Glomerular endothelial cell (primary cell): Measurements from ENCODE around the gene INMT. TPM values are rescaled to one million over a fixed set of nuclear protein-coding genes. Genes with fewer than 3 reads are reported as not detected.

Experiments used
- DNase-seq: peaks from one replicate; pipeline ENCODE4 v3.0.0-alpha.2; 2011; ENCODE audit warnings: low read depth, low spot score; ENCODE audit errors: extremely low read depth
- total RNA-seq: library from RNA; depleted of rRNA; stranded (reverse); fragments of >200 nt; gene quantifications from 2 replicates; pipeline ENCODE4 v1.2.3, GENCODE V29; 2015

Gene INMT
- total RNA-seq, 1 donor from 2014 or later: 0.12 TPM

GRCh38 chr7:30750683-30751650 lies 968 bp upstream of the INMT start:
- DNase-seq: no peak

DNA sequence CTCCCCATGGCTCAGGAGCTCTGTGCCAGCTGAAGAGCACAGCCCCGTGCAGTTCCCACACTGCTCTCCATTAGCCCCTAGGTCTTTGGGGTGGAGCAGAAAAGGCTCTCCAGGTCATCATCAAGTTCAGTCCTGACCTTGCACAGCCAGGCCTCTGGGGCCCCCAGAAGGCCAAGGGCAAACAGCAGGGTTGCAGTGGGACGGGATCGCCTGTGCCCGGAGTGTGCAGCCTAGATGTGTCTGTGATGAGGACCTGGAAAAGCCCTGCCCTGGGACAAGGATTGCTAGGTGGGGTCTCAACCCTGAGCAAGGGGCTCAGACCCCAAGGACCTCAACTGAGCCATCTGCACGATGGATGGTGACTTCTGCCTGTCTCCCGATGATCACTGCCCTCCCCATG lies 549 bp downstream of the INMT start:
- DNase-seq: no peak

GRCh38 chr7:30752979-30753378 lies 1.0 kb downstream of the INMT start:
- DNase-seq: no peak

GRCh38 chr7:30754315-30754877 lies 2.5 kb downstream of the INMT start:
- DNase-seq: no peak

- DNase-seq: no peak
Observed at GRCh38 chr7:30755384-30756154, 3.6 kb downstream of the INMT start.

- DNase-seq: no peak
Observed at GRCh38 chr7:30757342-30757692, 5.4 kb downstream of the INMT start.

DNA sequence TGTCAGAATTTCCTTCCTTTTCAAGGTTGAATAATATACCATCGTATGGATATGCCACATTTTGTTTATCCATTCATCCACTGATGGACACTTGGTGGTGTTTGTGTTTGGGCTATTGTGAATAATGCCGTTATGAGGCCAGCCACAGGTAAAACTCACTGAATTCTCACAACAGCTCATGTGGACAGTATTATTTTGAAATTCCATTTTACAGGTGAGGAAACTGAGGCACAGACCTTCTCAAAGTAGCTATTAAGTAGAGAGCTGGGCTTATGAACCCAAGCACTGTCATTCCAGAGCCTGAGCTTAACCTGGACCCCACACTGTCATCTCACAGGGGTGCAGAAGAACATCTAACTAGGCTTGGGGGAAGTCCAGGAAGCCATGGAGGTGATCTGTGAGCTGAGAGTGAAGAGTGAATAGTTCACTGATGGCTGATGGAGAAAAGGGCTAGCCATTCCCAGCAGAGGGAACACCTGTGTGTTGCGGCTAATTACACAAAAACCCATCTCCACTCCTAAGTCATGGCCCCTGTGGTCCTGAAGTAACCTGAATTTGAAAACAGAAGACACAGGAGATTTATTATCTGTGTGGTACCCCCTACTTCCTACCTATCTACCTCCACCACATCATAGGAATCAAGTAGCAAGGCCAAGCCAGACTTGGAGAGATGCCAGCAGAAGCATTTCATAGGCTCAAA lies 8.7 kb downstream of the INMT start:
- no peak for DNase-seq

DNA sequence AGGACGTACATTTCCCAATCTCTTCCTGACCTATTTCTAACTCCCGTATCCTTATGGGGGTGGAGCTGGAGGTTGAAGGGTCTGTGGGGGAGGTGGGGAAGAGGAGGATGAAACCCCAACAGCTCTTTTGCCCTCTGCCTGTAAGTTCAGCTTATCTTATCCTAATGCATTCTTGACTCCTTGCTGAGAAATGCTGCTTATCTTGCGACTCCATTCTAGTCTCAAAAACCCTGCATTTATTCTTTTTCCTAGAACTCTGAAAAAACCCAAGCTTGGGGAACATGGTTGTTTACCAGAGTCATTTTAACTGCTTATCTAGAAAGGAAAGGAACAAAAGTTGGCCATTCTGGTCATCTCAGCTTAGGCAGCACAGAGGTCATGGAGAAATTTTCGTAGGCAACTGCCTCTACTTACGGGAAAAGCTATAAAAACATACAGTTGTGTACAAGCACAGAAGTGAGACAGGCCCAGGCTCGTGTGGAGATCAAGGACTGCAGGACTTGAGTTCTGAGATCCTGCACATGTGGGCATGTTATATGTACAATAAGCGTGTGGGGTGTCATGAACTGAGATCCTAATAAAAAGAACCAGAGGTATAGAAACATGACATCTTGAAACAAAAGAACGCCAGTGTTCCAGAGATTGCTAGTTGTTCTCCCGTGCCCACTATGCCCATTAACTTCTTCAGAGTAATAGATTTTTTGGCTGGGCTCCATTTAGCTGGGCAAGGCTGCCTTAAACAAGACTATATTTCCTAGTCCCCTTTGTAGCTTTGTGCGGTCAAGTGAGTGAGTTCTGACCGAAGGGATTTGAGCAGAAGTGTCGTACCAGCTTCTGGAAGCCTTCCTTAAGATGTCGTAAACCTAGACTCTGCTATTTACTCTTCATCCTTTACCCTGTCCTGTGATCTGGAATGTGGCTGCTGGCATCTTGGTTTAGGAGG lies 9.6 kb downstream of the INMT start:
- DNase-seq: no peak

DNA sequence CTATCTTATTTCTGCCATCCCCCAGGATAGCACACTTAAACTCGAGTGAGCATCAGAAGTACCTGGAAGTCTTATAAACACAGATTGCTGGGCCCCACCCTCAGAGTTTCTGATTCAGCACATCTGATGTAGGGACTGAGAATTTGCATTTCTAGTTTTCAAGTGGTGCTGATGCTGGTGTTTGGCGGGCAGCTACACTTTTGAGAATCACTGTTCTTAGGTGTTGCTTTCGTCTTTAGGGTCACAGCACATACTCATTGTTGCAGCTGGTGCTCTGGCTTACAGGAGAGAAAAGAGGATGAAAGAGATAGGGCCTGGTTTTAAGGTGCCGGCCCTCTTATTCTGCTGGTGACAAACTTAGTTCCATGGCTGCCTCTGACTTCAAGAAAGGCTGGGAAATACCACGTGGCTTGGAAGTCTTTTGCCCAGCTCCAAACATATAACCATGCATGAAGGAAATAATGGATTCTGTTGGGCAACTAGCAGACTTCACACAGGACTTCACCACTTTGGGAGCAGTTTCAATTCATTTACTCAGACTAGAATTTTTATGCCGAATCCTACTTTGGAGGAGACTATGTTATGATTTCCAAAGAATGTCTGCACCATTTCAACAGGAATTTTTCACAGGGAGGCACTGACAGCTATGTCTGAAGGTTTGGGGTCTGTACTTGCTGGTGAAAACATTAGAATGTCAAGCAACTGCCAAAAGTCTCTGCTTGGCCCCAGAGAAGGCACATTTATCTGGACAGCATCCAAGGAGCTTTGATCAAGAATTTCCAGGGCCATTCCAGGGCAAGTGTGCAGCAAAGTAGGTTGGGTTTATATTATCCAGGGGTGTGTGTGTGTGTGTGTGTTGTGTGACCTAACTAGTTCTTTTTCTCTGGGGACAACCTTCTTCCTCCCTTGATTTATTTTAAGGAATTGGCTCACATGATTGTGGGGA lies 12.4 kb downstream of the INMT start:
- no peak for DNase-seq

GRCh38 chr7:30765408-30765807 lies 13.5 kb downstream of the INMT start:
- DNase-seq: no peak

DNA sequence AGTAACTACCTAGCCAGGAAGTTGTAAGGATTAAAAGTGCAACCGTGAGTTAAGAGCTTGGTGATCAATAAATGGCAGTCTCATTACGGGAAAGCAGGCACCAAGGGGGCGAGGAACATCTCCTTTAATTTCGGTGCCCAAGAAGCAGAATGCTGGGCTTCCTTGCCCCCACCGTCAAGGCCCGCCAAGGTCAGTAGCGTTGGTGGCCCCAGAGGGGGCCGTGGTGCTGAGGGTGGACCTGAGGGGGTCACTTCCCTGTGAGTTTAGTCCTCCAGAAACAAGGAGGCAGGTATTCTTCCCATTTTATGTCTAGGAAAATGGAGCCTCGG lies 18.9 kb downstream of the INMT start:
- no peak for DNase-seq

DNA sequence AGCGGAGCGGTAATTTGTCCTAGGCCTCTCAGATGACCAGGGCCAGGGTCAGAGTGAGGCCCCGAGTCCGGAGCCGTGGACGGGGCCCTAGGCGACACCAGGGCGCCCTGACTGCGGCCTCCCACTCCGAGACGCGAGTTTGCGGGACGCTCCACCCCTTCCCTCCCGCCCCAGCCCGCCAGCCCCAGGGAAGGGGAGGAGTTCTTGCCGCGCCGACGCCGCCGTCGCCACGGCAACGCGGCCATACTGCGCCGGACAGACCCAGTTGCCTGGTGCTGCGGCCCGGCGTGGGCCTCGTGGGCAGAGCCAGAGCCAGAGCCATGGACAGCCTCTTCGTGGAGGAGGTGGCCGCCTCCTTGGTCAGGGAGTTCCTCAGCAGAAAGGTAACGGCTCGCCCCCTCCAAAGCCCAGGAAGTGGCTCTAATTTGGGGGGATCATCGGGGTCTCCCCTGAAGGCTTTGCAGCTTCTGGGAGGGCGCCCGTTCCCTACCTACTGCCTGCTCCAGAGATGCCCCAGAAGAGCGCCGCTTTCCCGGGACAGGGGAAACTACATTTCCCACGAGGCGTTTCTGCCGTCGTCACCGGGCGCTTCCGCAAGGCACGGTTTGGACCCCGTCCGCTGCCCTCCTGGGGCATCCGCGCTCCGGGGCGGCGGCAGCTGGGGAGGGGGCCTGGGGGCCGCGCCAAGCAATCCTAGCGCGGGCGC lies 19.4 kb downstream of the INMT start, which contains the start of gene MINDY4:
TSS of gene MINDY4 (plus strand) at position 244 of the 706 bp plus-strand sequence. CDS start at position 321, 77 bp downstream.
- DNase-seq: no peak

DNA sequence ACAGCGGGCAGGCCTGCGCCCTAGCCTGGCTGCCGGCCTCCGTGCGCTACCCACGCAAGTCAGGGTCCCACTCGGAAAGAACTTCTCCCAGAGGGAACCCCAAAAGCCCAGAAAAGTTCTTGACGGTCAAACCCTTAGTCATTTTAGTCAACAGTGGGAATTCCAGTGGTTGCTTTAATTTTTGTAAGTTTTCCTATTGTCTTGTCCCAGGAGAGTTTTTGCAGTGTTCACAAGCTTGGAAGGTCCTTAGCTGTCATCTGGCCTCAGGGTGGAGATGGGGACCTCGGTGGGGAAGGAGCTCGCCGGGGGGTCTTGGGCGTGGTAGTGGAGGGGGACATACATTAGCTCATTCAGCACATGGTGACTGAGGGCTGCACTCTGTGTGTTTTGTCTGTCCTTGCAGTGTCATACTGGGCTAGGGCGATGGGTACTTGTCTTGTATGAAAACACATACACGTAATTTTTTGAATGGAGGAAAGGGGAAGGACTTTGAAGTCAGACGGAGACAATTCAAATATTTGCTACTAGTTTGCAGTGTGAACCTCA lies 20.0 kb downstream of the INMT start:
- DNase-seq: no peak

GRCh38 chr7:30772984-30773383 lies 21.0 kb downstream of the INMT start:
- DNase-seq: no peak

- no peak for DNase-seq
Observed at GRCh38 chr7:30775992-30776391, 24.1 kb downstream of the INMT start.

GRCh38 chr7:30776971-30777370 lies 25.0 kb downstream of the INMT start:
- DNase-seq: no peak

DNA sequence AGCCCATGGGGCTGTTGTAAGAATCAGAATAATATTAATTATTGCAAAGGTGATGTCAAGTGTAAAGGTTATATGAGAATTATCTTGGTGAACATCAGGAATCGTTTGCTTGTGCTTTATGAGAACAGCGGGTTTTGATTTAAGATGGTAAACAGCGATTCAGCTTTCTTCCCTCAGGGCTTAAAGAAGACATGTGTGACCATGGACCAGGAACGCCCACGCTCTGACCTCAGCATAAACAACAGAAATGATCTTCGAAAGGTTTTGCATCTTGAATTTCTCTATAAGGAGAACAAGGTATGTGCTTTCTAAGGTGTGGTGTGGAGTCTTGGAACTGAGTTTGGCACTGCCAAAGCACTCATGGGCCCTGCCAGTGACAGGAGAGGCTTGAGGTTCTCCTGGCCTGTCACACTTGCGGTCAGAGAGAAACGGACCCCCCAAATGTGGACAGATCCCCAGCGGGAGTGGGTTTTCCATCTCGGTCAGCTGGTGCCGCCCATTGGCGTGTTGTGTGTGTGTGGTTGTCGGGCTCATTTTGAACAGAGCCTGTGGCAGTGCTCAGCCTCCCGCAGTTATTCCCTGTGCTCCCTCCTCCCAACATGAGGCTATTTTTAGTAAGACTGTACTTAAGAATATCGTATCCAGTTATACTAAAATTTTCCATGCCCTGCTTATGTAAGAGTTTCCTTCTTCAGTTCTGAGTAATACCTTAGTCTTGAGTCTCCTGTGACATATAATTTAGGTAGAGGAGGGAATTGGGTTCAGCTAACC lies 26.5 kb downstream of the INMT start:
- no peak for DNase-seq
